ENCODE measurements around the gene BFSP1. TPM values are rescaled to one million over a fixed set of nuclear protein-coding genes. Genes with fewer than 3 reads are reported as not detected.

The BFSP1 gene
- total RNA-seq, 2 experiments from 2014 or later = 0.19 TPM; not detected in 1

GRCh38 chr20:17555106-17555505, 23.9 kb upstream of the BFSP1 start:
- no peak overlapping the region for H3K27ac Mint-ChIP-seq
- no peaks in the 10 kb centered on the region for H3K9me3 Mint-ChIP-seq
- no peaks in the 10 kb centered on the region for H3K36me3 Mint-ChIP-seq (ENCODE audit: low read depth)
- CTCF ChIA-PET = interaction anchor here (0.6 to 0.7 kb wide), 2 partner anchors 8 to 344 kb away, joined by 4 read pairs; no protein-coding TSS in a partner anchor
- intact Hi-C loops (cut with micrococcal nuclease) = loop anchor here (5.0 kb wide), 1 partner anchor 412 kb away; the partner anchor contains the start of genes MGME1 and SNX5
- DNase-seq = no peak
- no peak overlapping the region for H3K4me3 Mint-ChIP-seq
- H3K27me3 Mint-ChIP-seq (ENCODE audit: low read depth) = no peaks in the 10 kb centered on the region
- peaks cover 23% of the 10 kb centered on the region for H3K4me1 Mint-ChIP-seq (ENCODE audit: low read depth)

GRCh38 chr20:17549131-17549530, 18.0 kb upstream of the BFSP1 start:
- intact Hi-C loops (cut with micrococcal nuclease) = no loop called here
- CTCF ChIA-PET = no interaction called here
- Mint-ChIP-seq H3K4me3 (no peak overlapping the region), H3K27ac (no peak overlapping the region), H3K4me1 (ENCODE audit: low read depth) (no peaks in the 10 kb centered on the region), H3K9me3 (no peaks in the 10 kb centered on the region), H3K36me3 (ENCODE audit: low read depth) (no peaks in the 10 kb centered on the region), H3K27me3 (ENCODE audit: low read depth) (peaks cover 2% of the 10 kb centered on the region)
- DNase-seq = no peak

GRCh38 chr20:17545127-17545526, 13.9 kb upstream of the BFSP1 start:
- no peaks in the 10 kb centered on the region for H3K36me3 Mint-ChIP-seq (ENCODE audit: low read depth)
- intact Hi-C loops (cut with micrococcal nuclease) = no loop called here
- H3K4me1 Mint-ChIP-seq (ENCODE audit: low read depth) = no peaks in the 10 kb centered on the region
- CTCF ChIA-PET = interaction anchor here (0.6 kb wide), 1 partner anchor 41 kb away, joined by 3 read pairs; no protein-coding TSS in a partner anchor
- H3K27ac Mint-ChIP-seq = no peak overlapping the region
- no peak overlapping the region for H3K4me3 Mint-ChIP-seq
- H3K27me3 Mint-ChIP-seq (ENCODE audit: low read depth) = peaks cover 2% of the 10 kb centered on the region
- no peak for DNase-seq
- H3K9me3 Mint-ChIP-seq = no peaks in the 10 kb centered on the region

GRCh38 chr20:17543531-17544131, 12.5 kb upstream of the BFSP1 start:
- H3K9me3 Mint-ChIP-seq = no peaks in the 10 kb centered on the region
- CTCF ChIA-PET = interaction anchor here (0.6 kb wide), 1 partner anchor 20 kb away, joined by 3 read pairs; no protein-coding TSS in a partner anchor
- H3K36me3 Mint-ChIP-seq (ENCODE audit: low read depth) = no peaks in the 10 kb centered on the region
- H3K27ac Mint-ChIP-seq = no peak overlapping the region
- no peak overlapping the region for H3K4me3 Mint-ChIP-seq
- no peaks in the 10 kb centered on the region for H3K4me1 Mint-ChIP-seq (ENCODE audit: low read depth)
- intact Hi-C loops (cut with micrococcal nuclease) = no loop called here
- H3K27me3 Mint-ChIP-seq (ENCODE audit: low read depth) = no peaks in the 10 kb centered on the region
- DNase-seq = no peak

- no peaks in the 10 kb centered on the region for H3K36me3 Mint-ChIP-seq (ENCODE audit: low read depth)
- no peak for DNase-seq
- H3K4me3 Mint-ChIP-seq = no peak overlapping the region
- CTCF ChIA-PET = interaction anchor here (0.6 to 4.3 kb wide), 3 partner anchors 14 to 395 kb away, joined by 3 to 19 read pairs (median 7); no protein-coding TSS in a partner anchor
- no peaks in the 10 kb centered on the region for H3K4me1 Mint-ChIP-seq (ENCODE audit: low read depth)
- no peak overlapping the region for H3K27ac Mint-ChIP-seq
- H3K9me3 Mint-ChIP-seq = no peaks in the 10 kb centered on the region
- intact Hi-C loops (cut with micrococcal nuclease) = no loop called here
- no peaks in the 10 kb centered on the region for H3K27me3 Mint-ChIP-seq (ENCODE audit: low read depth)
These were observed 11.8 kb upstream of the BFSP1 start for GRCh38 chr20:17542993-17543412.

- Mint-ChIP-seq H3K4me1 (ENCODE audit: low read depth) (no peaks in the 10 kb centered on the region), H3K4me3 (no peak overlapping the region), H3K27me3 (ENCODE audit: low read depth) (no peaks in the 10 kb centered on the region), H3K36me3 (ENCODE audit: low read depth) (no peaks in the 10 kb centered on the region), H3K27ac (no peak overlapping the region), H3K9me3 (no peaks in the 10 kb centered on the region)
- CTCF ChIA-PET = interaction anchor here (0.6 to 4.3 kb wide), 3 partner anchors 14 to 396 kb away, joined by 3 to 19 read pairs (median 7); no protein-coding TSS in a partner anchor
- intact Hi-C loops (cut with micrococcal nuclease) = no loop called here
- no peak for DNase-seq
These were observed 11.3 kb upstream of the BFSP1 start for GRCh38 chr20:17542481-17542880.

GRCh38 chr20:17541996-17542395, 10.8 kb upstream of the BFSP1 start:
- Mint-ChIP-seq H3K27ac (no peak overlapping the region), H3K36me3 (ENCODE audit: low read depth) (no peaks in the 10 kb centered on the region), H3K27me3 (ENCODE audit: low read depth) (no peaks in the 10 kb centered on the region), H3K9me3 (no peaks in the 10 kb centered on the region), H3K4me1 (ENCODE audit: low read depth) (no peaks in the 10 kb centered on the region), H3K4me3 (no peak overlapping the region)
- CTCF ChIA-PET = interaction anchor here (2.4 to 4.3 kb wide), 3 partner anchors 15 to 108 kb away, joined by 7 to 19 read pairs (median 8); no protein-coding TSS in a partner anchor
- intact Hi-C loops (cut with micrococcal nuclease) = no loop called here
- no peak for DNase-seq

- Mint-ChIP-seq H3K27me3 (ENCODE audit: low read depth) (no peaks in the 10 kb centered on the region), H3K4me3 (no peak overlapping the region), H3K36me3 (ENCODE audit: low read depth) (no peaks in the 10 kb centered on the region), H3K9me3 (no peaks in the 10 kb centered on the region), H3K27ac (no peak overlapping the region), H3K4me1 (ENCODE audit: low read depth) (no peaks in the 10 kb centered on the region)
- DNase-seq = no peak
- intact Hi-C loops (cut with micrococcal nuclease) = no loop called here
- CTCF ChIA-PET = interaction anchor here (2.4 to 4.3 kb wide), 3 partner anchors 15 to 108 kb away, joined by 7 to 19 read pairs (median 8); no protein-coding TSS in a partner anchor
These were observed 10.4 kb upstream of the BFSP1 start for GRCh38 chr20:17541596-17541995.

- Mint-ChIP-seq H3K36me3 (ENCODE audit: low read depth) (no peaks in the 10 kb centered on the region), H3K27ac (no peak overlapping the region), H3K4me3 (no peak overlapping the region), H3K4me1 (ENCODE audit: low read depth) (no peaks in the 10 kb centered on the region), H3K27me3 (ENCODE audit: low read depth) (peaks cover 2% of the 10 kb centered on the region), H3K9me3 (no peaks in the 10 kb centered on the region)
- DNase-seq = peak; percentile 22
- intact Hi-C loops (cut with micrococcal nuclease) = no loop called here
- CTCF ChIA-PET = interaction anchor here (0.6 to 4.3 kb wide), 2 partner anchors 9 to 78 kb away, joined by 3 to 19 read pairs; no protein-coding TSS in a partner anchor
These were observed 7.5 kb upstream of the BFSP1 start for GRCh38 chr20:17538517-17539170.

GRCh38 chr20:17537959-17538358, 6.8 kb upstream of the BFSP1 start:
- H3K36me3 Mint-ChIP-seq (ENCODE audit: low read depth) = no peaks in the 10 kb centered on the region
- no peaks in the 10 kb centered on the region for H3K9me3 Mint-ChIP-seq
- no peak overlapping the region for H3K27ac Mint-ChIP-seq
- CTCF ChIA-PET = interaction anchor here (1.8 kb wide), 1 partner anchor 80 kb away, joined by 16 read pairs; no protein-coding TSS in a partner anchor
- peaks cover 2% of the 10 kb centered on the region for H3K27me3 Mint-ChIP-seq (ENCODE audit: low read depth)
- no peak for DNase-seq
- H3K4me3 Mint-ChIP-seq = no peak overlapping the region
- H3K4me1 Mint-ChIP-seq (ENCODE audit: low read depth) = no peaks in the 10 kb centered on the region
- intact Hi-C loops (cut with micrococcal nuclease) = loop anchor here (1.0 kb wide), 5 partner anchors 33 to 458 kb away; no protein-coding TSS in a partner anchor

- Mint-ChIP-seq H3K9me3 (no peaks in the 10 kb centered on the region), H3K4me1 (ENCODE audit: low read depth) (no peaks in the 10 kb centered on the region), H3K27me3 (ENCODE audit: low read depth) (peaks cover 2% of the 10 kb centered on the region), H3K27ac (no peak overlapping the region), H3K4me3 (no peak overlapping the region), H3K36me3 (ENCODE audit: low read depth) (no peaks in the 10 kb centered on the region)
- intact Hi-C loops (cut with micrococcal nuclease) = loop anchor here (1.0 kb wide), 5 partner anchors 34 to 459 kb away; no protein-coding TSS in a partner anchor
- DNase-seq = peak; percentile 78
- CTCF ChIA-PET = interaction anchor here (0.7 to 1.8 kb wide), 11 partner anchors 10 to 361 kb away, joined by 3 to 16 read pairs (median 4); no protein-coding TSS in a partner anchor
These were observed 5.8 kb upstream of the BFSP1 start for GRCh38 chr20:17536944-17537444.

GRCh38 chr20:17534077-17534476, 2.9 kb upstream of the BFSP1 start:
- intact Hi-C loops (cut with micrococcal nuclease) = no loop called here
- Mint-ChIP-seq H3K36me3 (ENCODE audit: low read depth) (no peaks in the 10 kb centered on the region), H3K9me3 (no peaks in the 10 kb centered on the region), H3K27me3 (ENCODE audit: low read depth) (peaks cover 17% of the 10 kb centered on the region), H3K27ac (no peak overlapping the region), H3K4me3 (no peak overlapping the region), H3K4me1 (ENCODE audit: low read depth) (peaks cover 9% of the 10 kb centered on the region)
- CTCF ChIA-PET = interaction anchor here (0.8 kb wide), 1 partner anchor 362 kb away, joined by 3 read pairs; no protein-coding TSS in a partner anchor
- no peak for DNase-seq

Measured in activated naive CD4-positive, alpha-beta T cell treated with anti-CD3 and anti-CD28 coated beads for 36 hours (primary cell).